ENCODE results near the gene FDPS. TPM values are rescaled to one million over a fixed set of nuclear protein-coding genes. Genes with fewer than 3 reads are reported as not detected.

The FDPS gene
- total RNA-seq, 4 donors from 2014 or later: 152 to 422 (median 192) TPM

- WGBS, 2 donors: 36 to 47% methylated on average over 5 of the region's 6 CpGs
- intact Hi-C loops (cut with DNase I): no loop called here
- H3K27ac ChIP-seq: peak overlapping the region in 1 of 4 donors; percentile 97
- peaks cover 0 to 21% (median 1%) of the 10 kb centered on the region in 3 donors for H3K36me3 ChIP-seq
- DNase-seq: no peak
- no peaks in the 10 kb centered on the region for H3K27me3 ChIP-seq
- H3K4me3 ChIP-seq: no peak overlapping the region
- H3K9me3 ChIP-seq: no peaks in the 10 kb centered on the region
- H3K4me1 ChIP-seq: peaks cover 8 to 34% (median 21%) of the 10 kb centered on the region in 3 donors
- TF ChIP-seq CTCF (IDR thresholded peaks at IDR 0.05) (peak in 2 of 6 experiments; percentile 21 to 25), POLR2A (IDR thresholded peaks at IDR 0.05) (no peak)
Measured at GRCh38 chr1:155307247-155307740, 1.4 kb upstream of the FDPS start.

DNA sequence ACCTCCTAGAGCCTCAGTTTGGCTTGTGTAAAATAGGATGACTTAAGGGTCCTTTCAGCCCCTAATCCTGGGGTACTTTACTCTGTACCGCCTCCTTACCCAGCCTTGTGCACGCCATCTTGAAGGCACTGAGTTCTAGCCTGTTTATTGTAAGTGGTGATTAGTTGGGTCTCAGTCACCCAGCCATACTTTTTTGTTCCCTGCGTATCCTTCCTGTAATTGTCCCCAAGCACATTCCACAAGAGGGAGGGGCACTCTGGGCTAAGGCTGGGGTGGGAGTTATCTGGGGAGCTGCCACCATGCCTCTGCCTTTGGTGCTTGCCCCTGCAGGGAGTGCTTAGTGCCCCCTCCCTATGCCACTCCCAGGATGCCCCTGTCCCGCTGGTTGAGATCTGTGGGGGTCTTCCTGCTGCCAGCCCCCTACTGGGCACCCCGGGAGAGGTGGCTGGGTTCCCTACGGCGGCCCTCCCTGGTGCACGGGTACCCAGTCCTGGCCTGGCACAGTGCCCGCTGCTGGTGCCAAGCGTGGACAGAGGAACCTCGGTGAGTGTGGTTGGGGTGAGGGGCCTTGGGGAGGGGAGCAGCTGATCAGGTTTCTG lies 856 bp downstream of the FDPS start:
- peaks cover 0 to 43% (median 7%) of the 10 kb centered on the region in 3 donors for H3K36me3 ChIP-seq
- peak overlapping the region; percentile 94 to 97 (median 94) for H3K27ac ChIP-seq
- H3K27me3 ChIP-seq: no peaks in the 10 kb centered on the region
- WGBS, 2 donors: 0% methylated on average over 5 to 7 of the region's 11 CpGs
- no peak for DNase-seq
- H3K9me3 ChIP-seq: no peaks in the 10 kb centered on the region
- H3K4me1 ChIP-seq: peaks cover 8 to 34% (median 21%) of the 10 kb centered on the region in 3 donors
- TF ChIP-seq POLR2A (IDR thresholded peaks at IDR 0.05): no peak
- H3K4me3 ChIP-seq: peak overlapping the region; percentile 88 to 96 (median 94)
- intact Hi-C loops (cut with DNase I): no loop called here

DNA sequence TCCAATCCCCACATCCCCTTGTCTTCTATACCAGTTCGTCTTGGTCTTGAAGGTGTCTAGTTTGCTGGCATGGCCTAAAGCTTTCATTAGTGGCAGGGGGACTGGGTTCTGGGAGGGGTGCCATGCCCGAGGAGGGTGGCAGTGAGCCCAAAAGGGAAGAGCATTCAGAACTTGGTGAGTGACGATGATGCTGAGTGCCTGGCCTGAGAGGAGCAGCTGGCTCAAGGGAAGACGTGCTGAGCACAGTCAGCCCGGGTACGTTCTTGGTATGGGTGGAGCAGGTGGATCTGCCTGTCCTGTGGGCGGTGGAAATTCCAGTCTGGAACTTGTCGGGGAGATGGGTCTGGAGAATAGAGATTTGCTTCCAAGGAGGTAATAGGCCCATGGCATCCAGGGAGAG lies 4.6 kb downstream of the FDPS start:
- WGBS, 2 donors: 72 to 79% methylated on average over 7 to 8 of the region's 8 CpGs
- no peak for DNase-seq
- no peak overlapping the region for H3K27ac ChIP-seq
- TF ChIP-seq POLR2A (IDR thresholded peaks at IDR 0.05) (no peak), CTCF (IDR thresholded peaks at IDR 0.05) (no peak)
- H3K9me3 ChIP-seq: no peaks in the 10 kb centered on the region
- peaks cover 0 to 80% (median 14%) of the 10 kb centered on the region in 3 donors for H3K36me3 ChIP-seq
- H3K27me3 ChIP-seq: no peaks in the 10 kb centered on the region
- intact Hi-C loops (cut with DNase I): no loop called here
- H3K4me3 ChIP-seq: no peak overlapping the region
- H3K4me1 ChIP-seq: peaks cover 8 to 26% (median 18%) of the 10 kb centered on the region in 3 donors

DNA sequence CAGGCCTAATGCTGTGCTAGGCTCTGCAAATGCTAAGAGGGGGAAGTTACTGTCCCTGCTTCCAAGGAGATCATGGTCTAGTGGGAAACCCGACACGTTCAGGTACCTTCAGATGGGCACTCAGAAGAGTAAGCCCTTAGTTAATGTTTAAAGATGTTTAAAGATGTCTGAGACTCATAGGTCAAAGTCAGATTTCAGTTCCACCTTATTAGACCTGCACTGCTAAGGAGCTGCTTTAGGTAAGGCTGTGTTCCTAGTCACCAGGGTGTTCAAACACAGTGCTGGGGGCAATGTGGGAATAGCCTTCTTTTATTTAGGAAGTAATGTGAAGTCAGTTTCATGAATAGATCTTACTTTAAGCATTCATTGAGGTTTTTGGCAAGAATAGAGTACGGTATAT lies 8.3 kb downstream of the FDPS start:
- peaks cover 17 to 22% (median 17%) of the 10 kb centered on the region in 3 donors for H3K4me1 ChIP-seq
- intact Hi-C loops (cut with DNase I): no loop called here
- no peak for TF ChIP-seq POLR2A (IDR thresholded peaks at IDR 0.05)
- no peaks in the 10 kb centered on the region for H3K27me3 ChIP-seq
- DNase-seq: no peak
- H3K9me3 ChIP-seq: no peaks in the 10 kb centered on the region
- no peak overlapping the region for H3K4me3 ChIP-seq
- peaks cover 0 to 79% (median 19%) of the 10 kb centered on the region in 3 donors for H3K36me3 ChIP-seq
- H3K27ac ChIP-seq: no peak overlapping the region
- 90 to 91% methylated on average over 3 of the region's 3 CpGs for WGBS, 2 donors

DNA sequence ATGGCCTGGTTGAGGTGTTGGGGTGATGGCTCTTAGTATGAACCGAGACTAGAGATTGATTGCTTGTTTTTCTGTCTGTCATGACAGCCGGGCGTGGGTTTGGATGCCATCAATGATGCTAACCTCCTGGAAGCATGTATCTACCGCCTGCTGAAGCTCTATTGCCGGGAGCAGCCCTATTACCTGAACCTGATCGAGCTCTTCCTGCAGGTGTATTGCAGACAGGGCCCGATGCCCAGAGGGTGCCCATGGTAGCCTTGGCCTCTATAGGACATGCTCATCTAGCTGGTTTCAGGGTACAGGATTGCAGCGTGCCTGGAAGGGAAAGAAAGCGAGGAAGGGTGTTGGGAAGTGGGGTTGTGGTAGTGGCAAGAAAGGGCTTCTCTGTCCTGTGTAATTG lies 9.4 kb downstream of the FDPS start:
- H3K4me1 ChIP-seq: peaks cover 22 to 33% (median 26%) of the 10 kb centered on the region in 3 donors
- intact Hi-C loops (cut with DNase I): no loop called here
- DNase-seq: no peak
- 82 to 95% methylated on average over 7 to 9 of the region's 9 CpGs for WGBS, 2 donors
- peaks cover 0 to 67% (median 13%) of the 10 kb centered on the region in 3 donors for H3K36me3 ChIP-seq
- TF ChIP-seq POLR2A (IDR thresholded peaks at IDR 0.05): no peak
- no peak for TF ChIP-seq CTCF (IDR thresholded peaks at IDR 0.05)
- no peaks in the 10 kb centered on the region for H3K9me3 ChIP-seq
- H3K27me3 ChIP-seq: no peaks in the 10 kb centered on the region
- no peak overlapping the region for H3K4me3 ChIP-seq
- H3K27ac ChIP-seq: no peak overlapping the region

GRCh38 chr1:155319536-155319935 lies 10.9 kb downstream of the FDPS start:
- H3K4me3 ChIP-seq: no peak overlapping the region
- peak overlapping the region in 1 of 4 donors; percentile 96 for H3K27ac ChIP-seq
- H3K9me3 ChIP-seq: no peaks in the 10 kb centered on the region
- no peaks in the 10 kb centered on the region for H3K27me3 ChIP-seq
- no peak for DNase-seq
- peaks cover 22 to 33% (median 26%) of the 10 kb centered on the region in 3 donors for H3K4me1 ChIP-seq
- TF ChIP-seq CTCF (IDR thresholded peaks at IDR 0.05) (no peak), POLR2A (IDR thresholded peaks at IDR 0.05) (no peak)
- H3K36me3 ChIP-seq: peaks cover 0 to 53% (median 11%) of the 10 kb centered on the region in 3 donors
- intact Hi-C loops (cut with DNase I): no loop called here
- WGBS, 2 donors: 80 to 90% methylated on average over 3 to 5 of the region's 5 CpGs

Measured in esophagus squamous epithelium (tissue), 5 donors.